Activated CD8-positive, alpha-beta memory T cell treated with anti-CD3 and anti-CD28 coated beads for 1 hour (primary cell): Measurements from ENCODE around the gene C1QTNF9B.
"Not testable (repeated sequence)": the region's sequence is repeated elsewhere in the genome, so short reads cannot be mapped to it uniquely, and the experiment has no call there.

Experiments used
- DNase-seq, 2 donors: peaks; one replicate each; pipeline ENCODE4 v3.0.0-alpha.2; 2020; ENCODE audit warnings: low read depth in 1 of 2; ENCODE audit errors: extremely low read depth in 1 of 2

C1QTNF9B gene

DNA sequence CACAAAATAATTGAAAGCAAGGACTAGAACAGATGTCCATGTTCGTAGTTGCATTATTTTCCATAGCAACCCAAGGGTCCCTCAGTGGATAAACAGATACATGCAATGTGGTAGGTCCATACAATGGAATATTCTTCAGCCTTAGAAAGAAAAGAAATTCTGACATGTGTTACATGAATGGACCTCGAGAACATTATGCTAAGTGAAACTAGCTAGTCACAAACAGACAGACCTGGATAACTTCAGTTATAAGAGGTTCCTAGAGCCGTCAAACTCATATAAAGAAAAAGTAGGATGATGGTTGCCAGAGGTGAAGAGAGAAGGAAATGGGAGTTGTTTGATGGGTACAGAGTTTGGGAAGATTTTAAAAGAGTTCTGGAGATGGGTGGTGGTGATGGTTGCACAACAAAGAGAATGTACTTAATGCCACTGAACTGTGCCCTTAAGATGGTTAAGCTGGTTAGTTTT, at the start of gene C1QTNF9B:
Gene C1QTNF9B, minus strand, starts transcription at position 51 of the 468 bp plus-strand sequence.
- not testable (repeated sequence) for DNase-seq

DNA sequence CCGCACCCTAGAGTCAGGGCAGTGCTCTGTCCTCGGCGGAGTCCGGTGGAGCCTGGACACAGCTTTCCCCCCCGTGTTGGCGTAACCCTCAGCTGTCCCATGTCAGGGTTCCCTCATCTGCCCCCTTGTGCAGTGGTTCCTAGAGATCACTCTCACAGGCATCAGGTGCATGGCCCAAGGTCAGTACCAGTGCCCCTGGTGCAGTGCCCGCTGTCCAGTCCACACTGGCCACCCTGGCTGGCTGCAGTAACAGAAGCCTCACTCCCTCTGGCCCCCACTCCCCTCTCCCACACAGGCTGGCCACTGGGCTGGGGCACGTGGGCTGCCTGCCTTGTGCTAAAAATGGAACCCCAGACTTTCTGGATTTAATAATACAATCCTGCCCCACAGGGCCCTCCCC, 49.6 kb upstream of the C1QTNF9B start:
- no peak for DNase-seq

DNA sequence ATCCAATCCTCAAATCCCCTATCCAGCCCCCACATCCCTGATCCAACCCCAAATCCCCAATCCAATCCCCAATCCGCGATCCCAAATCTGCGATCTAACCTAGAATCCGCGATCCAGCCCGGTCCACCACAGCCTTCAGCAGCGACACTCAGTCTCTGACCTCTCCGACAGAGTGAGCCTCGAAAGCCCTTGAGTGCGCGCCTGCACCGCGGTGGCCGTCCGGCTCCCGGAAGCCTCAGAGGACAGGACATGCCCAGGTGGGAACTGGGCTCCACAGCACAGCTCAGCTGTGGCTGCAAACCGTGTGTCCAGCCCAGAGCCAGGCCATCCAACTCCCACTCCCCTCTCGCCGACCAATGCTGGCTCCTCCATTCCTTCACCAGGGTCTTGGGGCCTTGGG, 48.8 kb upstream of the C1QTNF9B start:
- no peak for DNase-seq

DNA sequence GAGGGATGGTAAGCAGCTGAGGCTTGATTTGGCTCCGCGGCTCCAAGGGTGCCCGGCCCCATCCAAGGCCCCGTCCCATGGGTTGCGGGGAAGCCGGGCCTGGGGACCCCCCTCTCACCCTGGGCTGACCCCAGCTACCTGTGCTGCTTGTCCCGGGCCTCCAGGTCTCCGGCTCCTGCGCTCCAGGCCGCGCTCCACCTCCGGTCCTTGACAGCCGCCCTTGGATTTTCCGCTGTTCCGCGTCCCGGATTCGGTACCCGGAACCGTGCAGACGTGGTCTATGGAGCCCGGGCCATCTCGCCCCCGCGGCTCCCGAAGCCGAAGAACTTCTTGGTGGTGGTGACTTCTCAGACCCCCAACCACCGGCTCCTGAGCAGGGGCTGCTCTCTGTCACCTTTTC, 48.3 kb upstream of the C1QTNF9B start:
- DNase-seq: no peak

DNA sequence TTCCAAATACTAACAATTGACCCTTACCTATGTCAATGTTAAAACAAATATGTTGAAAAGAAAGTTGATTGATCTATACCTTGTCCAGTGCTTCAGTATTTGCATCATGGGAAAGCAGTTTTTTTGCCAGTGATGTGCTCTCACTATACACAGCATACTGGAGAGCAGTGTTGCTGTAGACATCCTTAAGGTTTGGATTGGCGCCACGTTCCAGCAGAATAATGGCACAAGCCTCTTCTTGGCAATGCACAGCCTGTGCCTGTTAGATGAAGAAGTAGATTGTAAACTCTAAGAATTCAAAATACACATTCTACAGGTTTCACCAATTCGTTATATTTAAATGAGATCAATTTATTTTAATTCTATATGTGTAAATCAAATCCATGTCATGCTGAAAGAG, 43.9 kb upstream of the C1QTNF9B start:
- no peak for DNase-seq

DNA sequence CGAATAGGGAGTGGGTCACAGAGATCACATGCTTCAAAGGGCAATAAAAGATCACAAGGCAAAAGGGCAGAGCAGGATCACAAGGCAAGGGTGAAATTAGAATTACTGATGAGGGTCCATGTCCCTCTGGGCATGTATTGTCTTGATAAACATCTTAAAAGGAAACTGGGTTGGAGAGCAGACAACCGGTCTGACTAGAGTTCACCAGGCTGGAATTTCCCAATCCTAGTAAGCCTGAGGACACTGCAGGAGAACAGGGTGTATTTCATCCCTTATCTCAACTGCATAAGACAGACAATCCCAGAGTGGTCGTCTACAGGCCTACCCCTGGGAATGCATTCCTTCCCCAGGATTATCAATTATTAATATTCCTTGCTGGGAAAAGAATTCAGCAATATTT, 42.4 kb upstream of the C1QTNF9B start:
- DNase-seq: not testable (repeated sequence)

DNA sequence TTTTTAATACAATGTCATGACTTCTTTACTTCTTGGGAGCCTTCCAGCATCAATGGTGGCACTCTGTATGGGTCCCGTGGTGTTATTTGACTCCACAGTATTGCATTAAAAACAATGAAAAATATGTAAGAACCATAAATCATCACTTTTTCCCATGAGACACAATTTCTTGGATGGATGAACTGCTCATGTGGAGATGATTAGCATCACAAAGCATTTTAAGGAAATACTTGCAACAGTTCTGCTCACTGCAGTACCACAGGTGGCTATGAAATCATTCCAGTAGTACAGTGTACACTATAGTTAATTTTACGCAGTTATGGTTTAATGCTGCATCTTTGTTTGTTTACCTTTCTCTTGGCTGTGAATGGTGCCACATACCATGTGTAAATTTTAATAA, 37.2 kb upstream of the C1QTNF9B start:
- no peak for DNase-seq

DNA sequence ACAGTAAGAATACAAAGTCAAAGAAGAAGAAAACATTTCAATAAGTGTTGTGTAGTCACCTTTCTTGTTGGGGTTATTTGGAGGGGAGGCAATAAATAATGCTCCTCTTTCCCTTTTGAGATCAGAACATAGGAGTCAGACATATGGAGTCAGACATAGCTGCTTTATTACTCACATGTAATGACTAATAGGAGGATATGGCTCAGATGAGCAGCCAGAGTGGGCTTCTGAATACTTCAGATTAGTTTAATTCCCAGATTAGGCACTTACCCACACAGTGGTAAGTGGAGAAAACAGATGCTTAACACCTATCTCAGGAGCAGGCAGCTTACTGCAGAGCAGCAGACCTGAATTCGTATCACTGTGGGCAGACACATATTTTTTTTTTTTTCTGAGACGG, 31.7 kb upstream of the C1QTNF9B start:
- no peak for DNase-seq

DNA sequence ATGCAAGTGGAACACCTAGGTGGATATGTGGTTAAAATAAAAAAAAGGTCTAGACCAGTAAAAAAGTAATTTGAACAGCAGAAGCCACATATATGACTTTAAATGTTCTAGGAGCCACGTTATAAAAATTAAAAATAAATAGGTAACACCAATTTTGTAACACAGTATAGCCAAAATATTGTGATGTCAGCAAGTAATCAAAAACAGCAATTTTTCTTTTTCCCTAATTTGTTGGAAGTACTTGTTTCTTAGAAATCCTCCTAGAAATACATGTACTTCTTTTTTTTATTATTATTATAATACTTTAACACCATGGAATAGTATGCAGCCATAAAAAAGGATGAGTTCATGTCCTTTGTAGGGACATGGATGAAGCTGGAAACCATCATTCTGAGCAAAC, 25.7 kb upstream of the C1QTNF9B start:
- DNase-seq: no peak

DNA sequence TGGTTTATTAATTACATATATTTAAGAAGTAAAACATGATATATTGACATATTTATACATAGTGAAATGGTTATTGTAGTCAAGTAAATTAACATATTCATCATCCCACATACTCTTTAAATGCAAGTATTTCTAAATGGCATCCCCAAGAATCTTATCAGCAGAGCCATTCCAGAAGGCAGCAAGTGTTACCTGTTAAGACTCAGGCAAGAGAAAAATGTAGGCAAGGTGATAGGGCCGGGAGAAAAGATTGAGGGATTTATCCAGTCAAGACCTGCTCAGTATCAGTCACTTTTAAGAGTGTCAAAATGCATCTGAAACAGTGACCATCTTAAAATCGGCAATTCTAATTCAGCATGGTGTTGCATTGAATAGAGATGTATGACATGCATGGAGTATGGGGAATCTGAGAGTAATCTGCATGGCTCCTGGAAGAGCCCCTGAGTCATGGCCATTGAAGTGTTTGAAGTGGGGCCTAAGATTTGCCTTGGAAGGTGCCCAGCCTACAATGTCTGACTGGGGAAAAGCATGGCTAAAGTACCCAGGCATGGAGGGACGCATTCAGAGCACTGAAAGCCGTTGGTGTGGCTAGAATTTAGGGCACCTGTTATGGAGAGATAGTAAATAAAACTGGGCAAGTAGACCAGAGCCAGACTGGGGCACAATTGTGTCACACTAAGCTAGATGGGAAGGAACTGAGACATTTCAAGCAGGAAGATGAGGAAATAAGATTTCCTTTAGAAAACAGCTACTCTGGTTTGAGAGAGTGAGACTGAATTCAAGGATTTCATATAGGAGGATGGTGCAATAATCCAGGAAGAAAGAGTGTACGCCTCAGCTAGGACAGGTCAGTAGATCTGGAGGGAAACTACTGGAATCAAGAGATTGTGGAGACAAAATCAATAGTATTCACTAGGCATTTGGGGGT, 25.0 kb upstream of the C1QTNF9B start:
- DNase-seq: no peak

DNA sequence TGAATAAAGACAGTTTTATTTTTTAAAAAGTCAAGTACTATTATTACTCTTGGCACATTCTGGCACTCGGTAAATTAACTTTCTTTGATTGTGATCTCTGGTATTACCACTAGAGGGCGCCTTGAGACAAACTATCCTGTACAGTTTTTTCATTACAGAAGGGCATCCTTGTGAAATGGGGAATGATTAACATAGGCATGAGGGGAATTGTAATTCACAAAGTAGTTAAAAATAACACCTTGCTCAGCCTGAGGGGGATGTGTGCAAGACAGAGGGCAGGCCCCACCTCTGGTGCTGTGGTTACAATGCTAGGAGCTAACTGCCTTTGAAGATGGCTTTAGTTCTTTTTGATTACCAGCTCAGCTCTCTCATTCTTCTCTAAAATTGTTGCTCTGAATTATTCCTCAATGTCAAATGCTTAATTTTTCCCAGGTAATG, 24.2 kb upstream of the C1QTNF9B start:
- no peak for DNase-seq

DNA sequence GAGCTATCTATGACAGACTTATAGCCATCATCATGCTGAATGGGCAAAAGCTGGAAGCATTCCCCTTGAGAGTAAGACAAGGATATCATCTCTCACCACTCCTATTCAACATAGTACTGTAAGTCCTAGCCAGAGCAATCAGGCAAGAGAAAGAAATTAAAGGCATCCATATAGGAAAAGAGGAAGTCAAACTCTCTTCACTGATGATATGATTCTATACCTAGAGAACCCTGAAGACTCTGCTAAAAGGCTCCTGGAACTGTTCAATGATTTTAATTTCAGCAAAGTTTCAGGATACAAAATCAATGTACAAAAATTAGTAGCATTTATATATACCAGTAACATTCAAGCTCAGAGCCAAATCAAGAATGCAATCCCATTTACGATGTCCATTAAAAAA, 21.7 kb upstream of the C1QTNF9B start:
- no peak for DNase-seq

DNA sequence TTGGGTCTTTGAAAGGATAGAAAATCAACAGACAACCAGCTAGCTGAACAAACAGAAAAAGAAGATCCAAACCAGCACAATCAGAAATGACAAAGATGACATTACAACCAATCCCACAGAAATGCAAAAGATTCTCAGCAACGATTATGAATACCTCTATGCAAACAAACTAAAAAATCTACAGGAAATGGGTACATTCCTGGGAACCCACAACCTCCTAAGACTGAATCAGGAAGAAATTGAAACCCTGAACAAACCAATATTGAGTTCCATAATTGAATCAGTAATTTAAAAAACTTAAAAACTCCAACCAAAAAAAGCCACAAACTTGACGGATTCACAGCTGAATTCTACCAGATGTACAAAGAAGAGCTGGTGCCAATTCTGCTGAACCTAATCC, 20.9 kb upstream of the C1QTNF9B start:
- no peak for DNase-seq

DNA sequence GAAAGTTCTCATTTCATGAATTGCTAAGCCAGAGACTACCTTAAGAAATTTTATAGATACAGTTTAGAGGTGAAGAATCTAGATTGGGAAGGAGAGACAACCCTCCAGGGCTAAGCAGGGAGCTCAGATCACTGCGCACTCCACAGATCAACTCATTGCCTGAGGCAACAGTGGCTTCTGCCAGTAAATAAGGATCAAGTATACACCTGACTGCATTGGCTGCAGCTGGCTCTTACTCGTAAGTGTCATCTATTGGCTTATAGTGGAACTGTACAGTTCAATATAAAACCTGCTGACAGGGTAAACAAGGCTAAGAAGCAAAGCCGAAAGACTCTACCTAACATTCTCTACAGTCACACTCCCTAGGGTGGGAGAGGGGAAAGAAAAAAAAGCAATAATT, 18.0 kb upstream of the C1QTNF9B start:
- no peak for DNase-seq

DNA sequence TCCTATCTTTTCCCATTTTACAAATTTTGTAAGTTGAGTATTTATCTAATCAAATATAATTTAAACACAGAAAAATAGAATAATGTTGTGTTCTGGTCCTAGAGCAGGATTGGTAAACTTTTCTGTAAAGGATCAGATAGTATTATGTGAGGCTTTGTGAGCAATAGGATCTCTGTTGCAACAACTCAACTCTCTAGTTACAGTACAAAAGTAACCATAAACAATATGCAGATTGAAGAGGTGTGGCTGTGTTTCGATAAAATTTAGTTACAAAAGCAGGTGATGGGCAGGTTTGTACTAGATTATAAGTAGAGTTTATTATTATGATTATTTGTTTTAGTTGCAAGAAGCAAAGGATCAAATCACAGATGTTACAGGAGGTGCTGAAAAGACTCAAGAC, 15.2 kb upstream of the C1QTNF9B start:
- no peak for DNase-seq

DNA sequence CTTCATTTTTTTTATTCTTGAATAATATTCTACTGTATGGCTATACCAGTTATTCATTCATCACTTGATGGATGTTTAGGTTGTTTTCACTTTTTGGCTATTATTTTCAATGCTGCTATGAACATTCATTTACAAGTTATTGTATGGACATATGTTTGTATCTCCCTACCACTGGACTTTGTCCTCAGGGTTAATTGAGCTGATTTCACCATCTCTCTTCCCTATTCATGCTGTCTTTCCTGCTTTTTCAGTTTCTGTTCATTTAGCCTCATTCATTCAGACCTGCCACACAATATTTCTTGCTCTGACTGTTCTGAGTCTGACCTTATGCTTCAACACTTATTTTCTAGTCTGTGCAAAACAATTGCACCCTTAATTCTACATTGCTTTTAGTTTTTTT, 12.3 kb upstream of the C1QTNF9B start:
- no peak for DNase-seq

DNA sequence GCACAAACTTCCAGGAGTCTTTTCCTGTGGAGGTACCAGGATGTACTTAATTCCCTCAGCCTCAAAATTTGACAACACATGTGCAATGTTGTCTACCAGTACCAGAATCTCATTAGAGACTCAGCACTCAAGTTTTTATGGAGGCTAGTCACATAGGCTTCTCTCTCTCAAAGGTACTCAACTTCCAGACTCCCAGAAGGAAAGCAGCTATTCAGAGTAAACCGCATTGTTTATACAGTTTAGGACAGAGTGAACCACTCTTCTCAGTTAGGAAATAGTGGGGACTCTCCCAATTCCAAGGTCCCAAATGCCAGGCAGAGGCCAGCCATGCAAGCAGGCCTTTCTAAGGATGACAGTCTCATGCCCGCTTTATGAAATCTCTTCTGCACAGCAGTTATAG, 8.5 kb upstream of the C1QTNF9B start:
- DNase-seq: no peak

DNA sequence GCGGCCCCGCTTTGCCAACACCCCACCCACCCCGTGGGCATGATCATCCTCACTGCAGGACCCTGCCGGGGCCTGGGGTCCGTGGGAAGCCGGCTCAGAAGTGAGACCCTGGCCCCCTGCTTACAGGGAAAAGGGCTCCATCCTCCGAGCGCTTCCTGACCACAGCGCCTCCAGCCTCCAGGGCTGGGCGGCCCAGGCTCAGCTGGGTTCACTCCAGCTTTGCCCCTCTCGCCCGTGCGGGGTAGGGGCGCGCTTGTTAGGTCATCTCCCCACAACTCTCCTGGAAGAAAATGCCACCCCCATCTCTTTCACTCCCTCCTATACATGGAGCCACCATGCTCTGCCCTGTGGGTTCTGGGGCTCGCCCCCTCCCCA, 6.6 kb upstream of the C1QTNF9B start:
- no peak for DNase-seq

DNA sequence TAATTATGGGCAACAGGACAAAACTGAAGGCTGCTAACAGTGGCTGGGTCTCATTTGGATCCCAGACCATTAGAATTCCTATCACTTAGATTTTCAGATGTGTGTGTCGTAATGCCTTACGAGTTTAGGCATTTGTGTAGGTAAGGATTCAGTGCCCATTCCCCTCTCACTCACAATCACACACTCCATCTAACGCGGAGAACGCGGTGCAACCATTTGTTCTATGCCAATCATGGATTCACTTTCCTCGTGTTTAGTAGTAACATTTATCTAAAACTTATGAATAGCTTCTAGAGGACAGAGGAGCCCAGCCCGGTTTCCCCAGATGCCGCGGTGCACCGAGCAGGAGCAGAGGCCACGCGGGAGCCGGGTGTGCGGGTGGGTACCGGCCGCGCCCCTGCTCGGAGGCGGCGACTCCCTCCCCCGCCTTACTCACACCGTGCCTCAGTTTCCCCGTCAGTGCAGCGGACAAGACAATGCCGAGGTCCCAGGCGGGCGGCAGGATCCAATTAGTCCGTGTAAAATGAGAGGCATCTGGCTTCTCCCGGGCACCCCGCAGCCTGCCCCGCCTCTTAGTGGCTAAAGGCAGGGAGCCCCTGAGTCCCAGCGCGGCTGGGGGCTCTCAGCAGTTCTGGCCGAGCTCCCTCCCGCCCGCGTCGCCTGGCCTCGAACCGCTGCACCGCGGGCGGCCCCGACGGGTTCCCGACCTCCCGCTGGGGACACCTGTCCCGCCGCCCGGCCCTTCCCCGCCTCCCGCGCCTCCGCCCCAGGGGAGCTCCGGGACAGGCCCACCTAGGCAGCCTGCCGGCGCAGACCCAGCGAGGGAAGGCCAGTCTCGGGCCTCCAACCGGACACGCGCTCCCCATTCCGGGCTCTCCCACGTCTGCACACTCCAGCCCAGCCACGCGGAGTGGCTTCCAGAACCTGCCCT, 5.9 kb upstream of the C1QTNF9B start:
- DNase-seq: no peak

DNA sequence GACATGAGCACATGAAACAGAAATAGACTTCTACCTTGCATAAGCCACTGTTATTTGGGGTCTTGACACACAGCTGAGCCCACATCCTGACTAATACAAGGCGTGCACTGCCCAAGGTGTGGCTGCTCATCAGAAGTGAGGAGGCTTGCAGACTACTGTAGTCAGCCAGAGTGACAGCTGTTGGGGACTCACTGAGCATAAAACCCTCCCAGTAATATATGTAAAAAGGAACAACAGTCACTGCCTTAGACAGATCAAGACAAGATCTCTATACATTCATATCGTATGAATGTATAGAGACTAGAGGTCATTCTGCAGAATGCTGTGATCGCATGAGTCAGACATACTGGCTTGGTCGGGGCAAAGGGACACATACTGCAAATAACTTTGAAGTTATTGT, 4.1 kb upstream of the C1QTNF9B start:
- no peak for DNase-seq

DNA sequence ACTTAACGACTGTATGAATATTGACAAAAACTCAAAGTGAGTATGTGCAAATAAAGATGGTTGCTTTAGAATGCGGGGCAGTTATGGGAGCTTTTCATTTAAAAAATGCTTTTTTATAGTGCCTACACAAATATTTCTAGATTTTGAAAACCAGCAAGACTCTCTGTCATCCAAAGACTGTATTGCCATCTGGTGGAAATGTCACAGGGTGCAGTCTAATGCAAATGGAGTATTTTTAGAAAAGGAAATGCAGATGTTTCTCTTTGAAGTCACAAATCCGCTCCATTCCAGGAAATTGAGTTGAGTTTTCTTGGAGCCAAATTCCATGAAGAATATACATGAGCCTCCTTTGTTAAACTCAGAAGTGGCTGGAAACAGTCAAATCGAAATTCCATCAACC, 2.3 kb upstream of the C1QTNF9B start:
- no peak for DNase-seq

DNA sequence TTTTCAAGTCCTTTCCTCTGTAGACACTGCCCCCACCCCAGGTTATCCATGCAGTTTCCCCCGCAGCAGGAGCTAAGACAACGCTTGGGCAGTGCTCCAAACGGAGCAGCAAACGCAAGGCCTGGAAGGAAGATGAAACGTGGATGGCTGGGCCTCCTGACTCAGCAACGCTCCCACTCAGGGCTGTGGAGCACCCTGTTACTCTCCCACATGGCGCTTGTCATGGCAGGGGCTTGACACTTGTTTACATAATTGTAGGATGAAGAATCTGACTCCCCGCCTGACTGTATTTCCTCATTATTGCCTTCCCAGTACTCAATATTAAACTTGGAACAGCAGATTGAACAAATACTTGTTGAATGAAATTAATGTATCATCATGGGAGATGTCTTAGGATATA, 799 bp upstream of the C1QTNF9B start:
- DNase-seq: no peak
